Measurements from ENCODE around the gene NID1.

The NID1 gene

DNA sequence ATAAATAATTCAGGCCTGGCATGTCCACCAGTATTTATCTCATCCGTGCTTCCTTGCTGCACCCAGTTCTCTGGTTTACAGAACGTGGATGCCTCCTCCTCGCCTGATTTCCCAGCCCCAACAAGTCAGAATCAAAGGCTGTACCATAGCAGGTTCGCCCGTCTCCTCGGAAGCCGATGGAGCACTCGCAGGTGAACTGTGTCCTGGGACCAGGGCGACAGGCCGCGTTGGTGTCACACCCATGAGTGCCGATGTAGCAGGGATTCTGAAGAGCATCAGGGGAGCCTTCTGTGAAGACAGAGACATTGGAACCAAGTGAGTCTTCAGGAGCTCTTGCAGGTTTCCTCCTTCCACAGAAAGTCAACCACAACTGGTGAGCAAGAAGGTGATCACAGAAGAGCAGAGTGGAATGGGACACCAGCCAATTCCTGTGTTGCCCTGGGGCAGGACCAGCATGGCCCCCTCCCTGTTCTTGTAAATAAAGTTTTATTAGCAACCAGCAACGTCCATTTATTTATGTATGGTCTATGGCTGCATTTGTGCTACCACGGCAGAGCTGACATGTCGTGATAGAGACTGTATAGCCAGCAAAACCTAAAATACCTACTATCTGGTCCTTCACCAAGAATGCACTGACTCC lies 40.8 kb downstream of the NID1 start:
- Histone ChIP-seq H3K36me3 (ENCODE audit: insufficient read depth, insufficient read length, low read length) (peaks cover 46% of the 10 kb centered on the region), H3K9me3 (ENCODE audit: insufficient read depth, low read length) (no peaks in the 10 kb centered on the region), H3K4me3 (ENCODE audit: insufficient read length, low read depth) (no peak overlapping the region), H3K27me3 (ENCODE audit: insufficient read depth, insufficient read length) (no peaks in the 10 kb centered on the region), H3K9ac (ENCODE audit: insufficient read length, low read depth) (no peak overlapping the region), H3K4me1 (ENCODE audit: insufficient read depth, insufficient read length) (no peaks in the 10 kb centered on the region)
- TF ChIP-seq SUZ12 (IDR thresholded peaks at IDR 0.05; ENCODE audit: extremely low read depth, insufficient read depth, insufficient read length): no peak
- TF ChIP-seq YY1 (IDR thresholded peaks at IDR 0.05; ENCODE audit: insufficient read depth, insufficient read length): no peak
- TF ChIP-seq ZNF274 (IDR thresholded peaks at IDR 0.05; ENCODE audit: low read depth, low read length): no peak
- no peak for DNase-seq (ENCODE audit: low read depth, low spot score)

GRCh38 chr1:236021424-236022135 lies 43.3 kb downstream of the NID1 start:
- H3K4me1 ChIP-seq (ENCODE audit: insufficient read depth, insufficient read length): no peaks in the 10 kb centered on the region
- H3K27me3 ChIP-seq (ENCODE audit: insufficient read depth, insufficient read length): no peaks in the 10 kb centered on the region
- TF ChIP-seq YY1 (IDR thresholded peaks at IDR 0.05; ENCODE audit: insufficient read depth, insufficient read length) (no peak), SUZ12 (IDR thresholded peaks at IDR 0.05; ENCODE audit: extremely low read depth, insufficient read depth, insufficient read length) (no peak), ZNF274 (IDR thresholded peaks at IDR 0.05; ENCODE audit: low read depth, low read length) (no peak)
- H3K9ac ChIP-seq (ENCODE audit: insufficient read length, low read depth): no peak overlapping the region
- peaks cover 46% of the 10 kb centered on the region for H3K36me3 ChIP-seq (ENCODE audit: insufficient read depth, insufficient read length, low read length)
- no peaks in the 10 kb centered on the region for H3K9me3 ChIP-seq (ENCODE audit: insufficient read depth, low read length)
- no peak for DNase-seq (ENCODE audit: low read depth, low spot score)
- H3K4me3 ChIP-seq (ENCODE audit: insufficient read length, low read depth): no peak overlapping the region

DNA sequence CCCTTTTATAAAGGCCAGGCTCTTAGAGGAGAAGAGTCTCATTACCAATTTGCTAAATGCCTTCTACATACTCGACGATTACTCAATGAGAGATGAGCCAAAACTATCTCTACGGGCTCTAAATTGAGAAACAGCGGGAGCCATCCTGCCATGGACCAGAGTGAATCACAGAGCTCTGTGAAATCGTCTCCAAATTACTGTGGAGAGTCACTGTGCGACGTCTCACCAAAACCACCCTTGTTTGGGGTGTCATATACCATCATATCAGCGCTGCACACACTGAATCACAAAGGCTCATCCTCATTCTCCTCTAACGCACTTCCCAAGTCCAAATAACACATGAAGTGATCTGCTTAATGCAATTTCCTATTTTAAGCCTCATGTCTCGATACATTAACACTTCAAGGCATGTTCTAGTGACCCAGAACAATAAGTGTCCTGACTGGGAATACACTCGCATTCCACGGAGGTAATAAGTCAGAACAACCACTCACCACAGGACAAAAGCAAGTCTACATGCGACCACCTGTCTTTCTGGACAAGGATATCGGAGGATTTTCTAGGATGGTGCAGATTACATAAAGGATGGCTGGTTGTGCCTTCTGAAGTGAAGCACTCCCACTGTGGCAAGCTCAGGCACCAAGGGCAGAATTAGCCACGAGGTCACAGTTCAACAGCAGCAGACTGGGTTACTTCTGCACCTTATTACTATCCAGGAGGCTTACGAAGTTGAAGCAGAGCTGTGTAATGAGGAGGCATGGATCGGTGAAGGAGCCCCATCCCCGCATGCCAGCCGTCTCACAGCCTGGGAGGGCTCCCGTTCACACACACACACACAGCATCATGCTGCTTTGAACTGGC lies 44.3 kb downstream of the NID1 start:
- H3K36me3 ChIP-seq (ENCODE audit: insufficient read depth, insufficient read length, low read length): peaks cover 42% of the 10 kb centered on the region
- no peak overlapping the region for H3K9ac ChIP-seq (ENCODE audit: insufficient read length, low read depth)
- H3K9me3 ChIP-seq (ENCODE audit: insufficient read depth, low read length): no peaks in the 10 kb centered on the region
- H3K4me1 ChIP-seq (ENCODE audit: insufficient read depth, insufficient read length): no peaks in the 10 kb centered on the region
- H3K4me3 ChIP-seq (ENCODE audit: insufficient read length, low read depth): no peak overlapping the region
- TF ChIP-seq SUZ12 (IDR thresholded peaks at IDR 0.05; ENCODE audit: extremely low read depth, insufficient read depth, insufficient read length) (no peak), ZNF274 (IDR thresholded peaks at IDR 0.05; ENCODE audit: low read depth, low read length) (no peak), YY1 (IDR thresholded peaks at IDR 0.05; ENCODE audit: insufficient read depth, insufficient read length) (no peak)
- no peak for DNase-seq (ENCODE audit: low read depth, low spot score)
- H3K27me3 ChIP-seq (ENCODE audit: insufficient read depth, insufficient read length): no peaks in the 10 kb centered on the region

- Histone ChIP-seq H3K4me3 (ENCODE audit: insufficient read length, low read depth) (no peak overlapping the region), H3K4me1 (ENCODE audit: insufficient read depth, insufficient read length) (no peaks in the 10 kb centered on the region), H3K27me3 (ENCODE audit: insufficient read depth, insufficient read length) (no peaks in the 10 kb centered on the region), H3K36me3 (ENCODE audit: insufficient read depth, insufficient read length, low read length) (peaks cover 38% of the 10 kb centered on the region), H3K9ac (ENCODE audit: insufficient read length, low read depth) (no peak overlapping the region), H3K9me3 (ENCODE audit: insufficient read depth, low read length) (no peaks in the 10 kb centered on the region)
- no peak for TF ChIP-seq ZNF274 (IDR thresholded peaks at IDR 0.05; ENCODE audit: low read depth, low read length)
- TF ChIP-seq SUZ12 (IDR thresholded peaks at IDR 0.05; ENCODE audit: extremely low read depth, insufficient read depth, insufficient read length): no peak
- TF ChIP-seq YY1 (IDR thresholded peaks at IDR 0.05; ENCODE audit: insufficient read depth, insufficient read length): no peak
- DNase-seq (ENCODE audit: low read depth, low spot score): no peak
These were observed 45.9 kb downstream of the NID1 start for GRCh38 chr1:236018885-236019453.

DNA sequence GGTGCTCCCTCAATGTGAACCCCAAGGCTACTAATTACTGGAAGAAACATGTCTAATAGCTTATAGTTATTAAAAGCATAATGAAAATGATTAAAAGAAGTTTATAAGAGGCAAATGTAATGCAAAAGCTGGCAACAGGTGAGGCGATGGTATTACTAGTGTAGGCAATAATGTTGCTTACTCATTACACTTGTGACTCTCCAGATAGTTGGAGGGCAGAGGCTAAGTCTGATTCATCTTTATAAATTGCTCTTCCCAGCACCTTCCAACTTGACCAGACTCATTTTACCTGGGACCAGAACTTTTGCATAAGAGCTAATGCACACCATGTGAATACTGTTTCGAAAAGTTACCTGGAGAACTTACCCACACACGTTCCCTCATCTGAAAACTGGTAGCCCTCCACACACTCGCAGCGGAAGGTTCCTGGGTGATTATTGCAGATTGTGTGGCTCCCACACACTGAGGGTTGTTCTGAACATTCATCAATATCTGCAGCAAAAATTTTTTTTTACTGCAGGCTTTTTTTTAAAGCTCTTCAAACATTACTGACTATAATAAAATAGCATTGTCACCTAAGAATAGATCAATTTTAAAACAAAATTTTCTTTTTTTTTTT lies 48.0 kb downstream of the NID1 start:
- TF ChIP-seq ZNF274 (IDR thresholded peaks at IDR 0.05; ENCODE audit: low read depth, low read length) (no peak), YY1 (IDR thresholded peaks at IDR 0.05; ENCODE audit: insufficient read depth, insufficient read length) (no peak), SUZ12 (IDR thresholded peaks at IDR 0.05; ENCODE audit: extremely low read depth, insufficient read depth, insufficient read length) (no peak)
- peaks cover 35% of the 10 kb centered on the region for H3K36me3 ChIP-seq (ENCODE audit: insufficient read depth, insufficient read length, low read length)
- DNase-seq (ENCODE audit: low read depth, low spot score): no peak

DNA sequence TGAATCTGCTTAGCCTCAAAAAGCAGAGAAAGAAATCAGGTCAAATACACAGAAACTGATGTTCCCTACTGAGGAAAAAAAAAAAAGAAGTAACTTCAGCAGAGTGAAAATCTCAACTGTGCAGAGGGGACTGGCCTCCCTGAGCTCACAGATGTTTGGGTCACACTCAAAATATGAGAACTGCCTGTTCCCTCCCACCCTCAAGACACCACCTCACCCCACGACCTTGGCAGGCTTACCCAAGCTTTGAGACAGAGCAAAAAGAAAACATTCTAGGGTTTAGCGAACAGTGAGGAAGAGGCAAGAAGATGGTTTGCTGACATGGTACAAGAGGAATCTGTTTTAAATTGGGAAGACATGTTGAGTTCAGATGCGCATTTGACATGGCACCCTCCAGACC lies 48.8 kb downstream of the NID1 start:
- H3K27me3 ChIP-seq (ENCODE audit: insufficient read depth, insufficient read length): no peaks in the 10 kb centered on the region
- H3K36me3 ChIP-seq (ENCODE audit: insufficient read depth, insufficient read length, low read length): peaks cover 37% of the 10 kb centered on the region
- no peaks in the 10 kb centered on the region for H3K4me1 ChIP-seq (ENCODE audit: insufficient read depth, insufficient read length)
- no peak for DNase-seq (ENCODE audit: low read depth, low spot score)
- H3K9me3 ChIP-seq (ENCODE audit: insufficient read depth, low read length): no peaks in the 10 kb centered on the region
- TF ChIP-seq ZNF274 (IDR thresholded peaks at IDR 0.05; ENCODE audit: low read depth, low read length): no peak
- no peak for TF ChIP-seq YY1 (IDR thresholded peaks at IDR 0.05; ENCODE audit: insufficient read depth, insufficient read length)
- TF ChIP-seq SUZ12 (IDR thresholded peaks at IDR 0.05; ENCODE audit: extremely low read depth, insufficient read depth, insufficient read length): no peak
- no peak overlapping the region for H3K4me3 ChIP-seq (ENCODE audit: insufficient read length, low read depth)
- no peak overlapping the region for H3K9ac ChIP-seq (ENCODE audit: insufficient read length, low read depth)

More for the DNA sequence above, 48.0 kb downstream of the NID1 start:
- H3K4me1 ChIP-seq (ENCODE audit: insufficient read depth, insufficient read length): no peaks in the 10 kb centered on the region
- H3K9me3 ChIP-seq (ENCODE audit: insufficient read depth, low read length): no peaks in the 10 kb centered on the region
- no peak overlapping the region for H3K9ac ChIP-seq (ENCODE audit: insufficient read length, low read depth)
- H3K4me3 ChIP-seq (ENCODE audit: insufficient read length, low read depth): no peak overlapping the region
- no peaks in the 10 kb centered on the region for H3K27me3 ChIP-seq (ENCODE audit: insufficient read depth, insufficient read length)

Data from NT2/D1 (cell line).